ENCODE data around the gene MEX3C. TPM values are rescaled to one million over a fixed set of nuclear protein-coding genes. Genes with fewer than 3 reads are reported as not detected.

Gene MEX3C
- total and polyA plus RNA-seq, 8 donors: 21.4 to 76.1 (median 66.8) TPM

GRCh38 chr18:51137026-51137729 is 60.3 kb downstream of the MEX3C start:
- intact Hi-C loops (cut with DNase I): no loop called here
- Histone ChIP-seq H3K4me1 (no peaks in the 10 kb centered on the region), H3K27me3 (no peaks in the 10 kb centered on the region), H3K4me3 (no peak overlapping the region), H3K27ac (no peak overlapping the region), H3K36me3 (no peaks in the 10 kb centered on the region), H3K9me3 (no peaks in the 10 kb centered on the region)
- TF ChIP-seq CTCF (IDR thresholded peaks at IDR 0.05): no peak
- ATAC-seq (no peak), DNase-seq (no peak)

DNA sequence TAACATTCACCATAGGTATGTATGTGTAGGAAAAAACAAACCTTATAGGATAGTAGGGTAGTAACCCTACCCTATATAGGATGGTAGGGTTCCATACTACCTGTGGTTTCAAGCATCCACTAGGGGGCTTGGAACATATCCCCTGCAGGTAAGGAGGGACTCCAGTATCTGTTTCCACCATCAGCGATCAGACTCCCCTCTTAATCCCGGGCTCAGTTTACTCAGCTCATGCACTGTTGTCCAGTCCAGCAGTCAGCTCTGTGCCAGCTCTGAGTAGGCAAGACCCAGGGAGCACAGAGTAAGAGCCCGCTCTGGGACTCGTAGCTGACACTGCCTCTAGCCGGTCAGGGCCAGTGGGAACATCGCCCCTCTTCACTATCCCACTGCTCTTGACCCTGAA is 61.7 kb downstream of the MEX3C start:
- ATAC-seq: no peak
- Histone ChIP-seq H3K27me3 (no peaks in the 10 kb centered on the region), H3K4me3 (no peak overlapping the region), H3K4me1 (no peaks in the 10 kb centered on the region), H3K27ac (no peak overlapping the region), H3K9me3 (no peaks in the 10 kb centered on the region), H3K36me3 (no peaks in the 10 kb centered on the region)
- intact Hi-C loops (cut with DNase I): no loop called here
- no peak for TF ChIP-seq CTCF (IDR thresholded peaks at IDR 0.05)
- no peak for DNase-seq

GRCh38 chr18:51135364-51135763 is 62.1 kb downstream of the MEX3C start:
- Histone ChIP-seq H3K4me3 (no peak overlapping the region), H3K27me3 (no peaks in the 10 kb centered on the region), H3K36me3 (no peaks in the 10 kb centered on the region), H3K4me1 (no peaks in the 10 kb centered on the region), H3K9me3 (no peaks in the 10 kb centered on the region), H3K27ac (no peak overlapping the region)
- TF ChIP-seq CTCF (IDR thresholded peaks at IDR 0.05): no peak
- intact Hi-C loops (cut with DNase I): no loop called here
- no peak for ATAC-seq
- no peak for DNase-seq

DNA sequence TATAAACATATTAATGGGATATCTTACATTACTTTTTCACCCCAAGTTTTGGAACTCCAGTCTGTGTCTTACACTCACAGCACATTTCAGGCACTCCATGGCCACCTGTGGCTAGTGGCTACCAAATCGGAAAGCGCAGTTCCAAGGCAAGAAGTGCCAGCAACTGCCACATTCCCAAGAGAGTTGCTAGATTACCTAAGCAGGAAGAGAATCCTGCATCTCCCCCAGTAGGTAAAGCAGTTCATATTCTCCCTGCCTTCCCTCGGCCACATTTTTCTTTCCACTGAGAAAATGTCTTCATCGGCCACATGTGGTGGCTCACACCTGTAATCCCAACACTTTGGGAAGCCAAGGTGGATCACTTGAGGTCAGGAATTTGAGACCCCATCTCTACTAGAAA is 62.8 kb downstream of the MEX3C start:
- Histone ChIP-seq H3K27me3 (no peaks in the 10 kb centered on the region), H3K36me3 (no peaks in the 10 kb centered on the region), H3K4me1 (no peaks in the 10 kb centered on the region), H3K4me3 (no peak overlapping the region), H3K27ac (no peak overlapping the region), H3K9me3 (no peaks in the 10 kb centered on the region)
- intact Hi-C loops (cut with DNase I): no loop called here
- no peak for TF ChIP-seq CTCF (IDR thresholded peaks at IDR 0.05)
- DNase-seq: no peak
- no peak for ATAC-seq

DNA sequence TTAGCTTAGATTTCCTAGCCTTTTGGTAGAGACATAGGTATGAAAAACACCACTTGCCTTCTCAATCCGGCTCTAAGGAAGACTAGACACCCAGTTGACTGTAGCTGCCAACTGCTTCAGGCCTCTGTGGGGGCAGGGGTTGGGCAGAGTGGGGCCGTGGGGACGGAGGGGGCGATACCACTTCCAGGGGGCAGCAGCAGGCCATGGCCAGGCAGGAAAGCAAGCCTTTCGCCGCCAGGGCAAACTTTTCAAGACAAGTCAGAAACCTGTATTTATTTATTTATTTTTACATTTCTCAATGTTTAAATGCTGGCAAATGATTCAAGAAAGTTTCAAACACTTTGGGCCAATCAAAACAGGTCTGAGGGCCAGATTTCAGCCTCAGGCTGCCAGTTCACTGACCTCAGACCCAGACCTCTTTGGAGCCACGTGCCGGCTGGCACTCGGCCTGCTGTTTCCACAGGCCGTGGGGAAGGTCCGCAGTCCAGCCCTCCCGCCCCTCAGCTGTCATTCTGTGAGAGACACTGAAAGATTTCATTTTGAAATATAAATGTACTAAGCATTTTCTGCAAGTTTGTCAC is 63.8 kb downstream of the MEX3C start:
- TF ChIP-seq CTCF (IDR thresholded peaks at IDR 0.05): no peak
- no peak overlapping the region for H3K4me3 ChIP-seq
- no peak for ATAC-seq
- intact Hi-C loops (cut with DNase I): no loop called here
- no peak overlapping the region for H3K27ac ChIP-seq
- no peaks in the 10 kb centered on the region for H3K4me1 ChIP-seq
- no peaks in the 10 kb centered on the region for H3K36me3 ChIP-seq
- H3K27me3 ChIP-seq: no peaks in the 10 kb centered on the region
- no peaks in the 10 kb centered on the region for H3K9me3 ChIP-seq
- no peak for DNase-seq

Measured in left lung (tissue), 10 donors.